ENCODE results near the gene KRT71.

KRT71 gene

GRCh38 chr12:52497975-52498374 lies 55.0 kb downstream of the KRT71 start:
- TF ChIP-seq CTCF (IDR thresholded peaks at IDR 0.05; ENCODE audit: low read depth, low read length, missing control alignments): no peak
- no peak for DNase-seq (ENCODE audit: extremely low read depth, low read depth)

GRCh38 chr12:52496590-52497071 lies 56.3 kb downstream of the KRT71 start:
- peak; percentile 5 for DNase-seq (ENCODE audit: extremely low read depth, low read depth)
- no peak for TF ChIP-seq CTCF (IDR thresholded peaks at IDR 0.05; ENCODE audit: low read depth, low read length, missing control alignments)
- H3K4me3 ChIP-seq (replicated peaks; ENCODE audit: low read depth, low read length): no peak overlapping the region

More at GRCh38 chr12:52497975-52498374, 55.0 kb downstream of the KRT71 start:
- no peak overlapping the region for H3K4me3 ChIP-seq (replicated peaks; ENCODE audit: low read depth, low read length)

GRCh38 chr12:52496054-52496453 lies 56.9 kb downstream of the KRT71 start:
- no peak for TF ChIP-seq CTCF (IDR thresholded peaks at IDR 0.05; ENCODE audit: low read depth, low read length, missing control alignments)
- DNase-seq (ENCODE audit: extremely low read depth, low read depth): no peak
- H3K4me3 ChIP-seq (replicated peaks; ENCODE audit: low read depth, low read length): no peak overlapping the region

GRCh38 chr12:52495389-52495788 lies 57.6 kb downstream of the KRT71 start:
- TF ChIP-seq CTCF (IDR thresholded peaks at IDR 0.05; ENCODE audit: low read depth, low read length, missing control alignments): no peak
- DNase-seq (ENCODE audit: extremely low read depth, low read depth): no peak

GRCh38 chr12:52494518-52494917 lies 58.4 kb downstream of the KRT71 start:
- no peak for TF ChIP-seq CTCF (IDR thresholded peaks at IDR 0.05; ENCODE audit: low read depth, low read length, missing control alignments)
- no peak overlapping the region for H3K4me3 ChIP-seq (replicated peaks; ENCODE audit: low read depth, low read length)
- no peak for DNase-seq (ENCODE audit: extremely low read depth, low read depth)

More at GRCh38 chr12:52495389-52495788, 57.6 kb downstream of the KRT71 start:
- H3K4me3 ChIP-seq (replicated peaks; ENCODE audit: low read depth, low read length): no peak overlapping the region

- TF ChIP-seq CTCF (IDR thresholded peaks at IDR 0.05; ENCODE audit: low read depth, low read length, missing control alignments): no peak
- H3K4me3 ChIP-seq (replicated peaks; ENCODE audit: low read depth, low read length): no peak overlapping the region
- DNase-seq (ENCODE audit: extremely low read depth, low read depth): no peak
These were observed 58.8 kb downstream of the KRT71 start for GRCh38 chr12:52494100-52494499.

Data from HFF-Myc (cell line).